DND-41 (cell line): Measurements from ENCODE around the gene LSM8.
A peak's percentile ranks its signal among the peaks of the same experiment; 100 is the strongest.

Experiments
- ATAC-seq: fragments of 200-7000 bp; cut with Tn5 transposase; 3 replicates; pipeline ENCODE4 v1.9.1; 2021; ENCODE audit warnings: low read depth; ENCODE audit not compliant: insufficient read depth
- DNase-seq: peaks from one replicate; pipeline ENCODE4 v3.0.0-alpha.2; 2020
- H2AFZ ChIP-seq: 2 replicates; pipeline ENCODE4 v1.6.0; 2012; ENCODE audit warnings: low read depth, low read length
- H3K27ac ChIP-seq: 2 replicates; pipeline ENCODE4 v1.5.1; 2012; ENCODE audit warnings: low read length, inconsistent platforms
- H3K27me3 ChIP-seq: fragments of 200-600 bp; sonication (generic); 2 replicates; pipeline ENCODE4 v1.6.0; 2012; ENCODE audit warnings: low read length, mild to moderate bottlenecking, inconsistent platforms; ENCODE audit not compliant: insufficient read depth, poor library complexity
- H3K36me3 ChIP-seq: 2 replicates; pipeline ENCODE4 v1.5.1; 2012; ENCODE audit warnings: low read length, inconsistent platforms; ENCODE audit not compliant: insufficient read depth
- H3K4me1 ChIP-seq: 2 replicates; pipeline ENCODE4 v1.5.1; 2012; ENCODE audit warnings: mild to moderate bottlenecking, low read length; ENCODE audit not compliant: insufficient read depth
- H3K4me2 ChIP-seq: 2 replicates; pipeline ENCODE4 v1.6.0; 2012; ENCODE audit warnings: mild to moderate bottlenecking, moderate library complexity, low read length, inconsistent platforms; ENCODE audit not compliant: insufficient read depth
- H3K4me3 ChIP-seq, 2 experiments: fragments of 200-600 bp in 1 of 2; shearing (Covaris generic) in 1 of 2; 2 replicates each; pipeline ENCODE4 v1.5.1; 2012 to 2016; ENCODE audit warnings: inconsistent platforms in 2 of 2, low read length in 2 of 2, mild to moderate bottlenecking in 2 of 2, low read depth in 1 of 2, moderate library complexity in 1 of 2
- H3K79me2 ChIP-seq: 2 replicates; pipeline ENCODE4 v1.6.0; 2012; ENCODE audit warnings: low read length, inconsistent platforms; ENCODE audit not compliant: insufficient read depth
- H3K9ac ChIP-seq: 2 replicates; pipeline ENCODE4 v1.6.0; 2012; ENCODE audit warnings: low read depth, mild to moderate bottlenecking, inconsistent platforms, low read length, moderate library complexity
- H3K9me3 ChIP-seq: 2 replicates; pipeline ENCODE4 v1.5.1; 2012; ENCODE audit warnings: low read length, moderate library complexity, mild to moderate bottlenecking, inconsistent platforms; ENCODE audit not compliant: insufficient read depth, severe bottlenecking
- H4K20me1 ChIP-seq: 2 replicates; pipeline ENCODE4 v1.6.0; 2012; ENCODE audit warnings: low read length; ENCODE audit not compliant: insufficient read depth
- EZH2 ChIP-seq: IDR thresholded peaks from 3 replicates; pipeline ENCODE4 v1.6.1; 2012; ENCODE audit warnings: borderline replicate concordance, low read depth, mild to moderate bottlenecking, moderate library complexity, low read length, inconsistent platforms; ENCODE audit not compliant: severe bottlenecking
- TF ChIP-seq, protein P1 (sequence below): IDR thresholded peaks from 2 replicates; pipeline ENCODE4 v1.5.1; 2012; ENCODE audit warnings: borderline replicate concordance, low read length, moderate library complexity, mild to moderate bottlenecking; ENCODE audit not compliant: poor library complexity, severe bottlenecking; ENCODE audit errors: extremely low read depth

The LSM8 gene

GRCh38 chr7:118182593-118183427 is 1.2 kb upstream of the LSM8 start:
- Histone ChIP-seq H3K9me3 (no peaks in the 10 kb centered on the region), H3K4me2 (peak overlapping the region; percentile 73), H3K4me1 (peaks cover 43% of the 10 kb centered on the region), H2AFZ (peak overlapping the region; percentile 88), H3K27me3 (no peaks in the 10 kb centered on the region), H3K9ac (peak overlapping the region; percentile 87), H3K27ac (peak overlapping the region; percentile 98), H4K20me1 (peaks cover 22% of the 10 kb centered on the region; the same call in 1 of the 2 replicates), H3K36me3 (peaks cover 26% of the 10 kb centered on the region), H3K79me2 (peaks cover 53% of the 10 kb centered on the region), H3K4me3 (peak overlapping the region; percentile 52 to 73)
- ATAC-seq = no peak
- TF ChIP-seq, protein P1, sequence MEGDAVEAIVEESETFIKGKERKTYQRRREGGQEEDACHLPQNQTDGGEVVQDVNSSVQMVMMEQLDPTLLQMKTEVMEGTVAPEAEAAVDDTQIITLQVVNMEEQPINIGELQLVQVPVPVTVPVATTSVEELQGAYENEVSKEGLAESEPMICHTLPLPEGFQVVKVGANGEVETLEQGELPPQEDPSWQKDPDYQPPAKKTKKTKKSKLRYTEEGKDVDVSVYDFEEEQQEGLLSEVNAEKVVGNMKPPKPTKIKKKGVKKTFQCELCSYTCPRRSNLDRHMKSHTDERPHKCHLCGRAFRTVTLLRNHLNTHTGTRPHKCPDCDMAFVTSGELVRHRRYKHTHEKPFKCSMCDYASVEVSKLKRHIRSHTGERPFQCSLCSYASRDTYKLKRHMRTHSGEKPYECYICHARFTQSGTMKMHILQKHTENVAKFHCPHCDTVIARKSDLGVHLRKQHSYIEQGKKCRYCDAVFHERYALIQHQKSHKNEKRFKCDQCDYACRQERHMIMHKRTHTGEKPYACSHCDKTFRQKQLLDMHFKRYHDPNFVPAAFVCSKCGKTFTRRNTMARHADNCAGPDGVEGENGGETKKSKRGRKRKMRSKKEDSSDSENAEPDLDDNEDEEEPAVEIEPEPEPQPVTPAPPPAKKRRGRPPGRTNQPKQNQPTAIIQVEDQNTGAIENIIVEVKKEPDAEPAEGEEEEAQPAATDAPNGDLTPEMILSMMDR = no peak
- no peak for TF ChIP-seq EZH2
- no peak for DNase-seq

GRCh38 chr7:118183428-118183785 is 557 bp upstream of the LSM8 start:
- Histone ChIP-seq H3K4me1 (peaks cover 44% of the 10 kb centered on the region), H3K9ac (peak overlapping the region; percentile 87), H2AFZ (peak overlapping the region; percentile 88), H3K36me3 (peaks cover 32% of the 10 kb centered on the region), H3K27me3 (no peaks in the 10 kb centered on the region), H3K4me3 (peak overlapping the region; percentile 52 to 73), H3K4me2 (peak overlapping the region; percentile 73), H3K27ac (peak overlapping the region; percentile 98), H3K79me2 (peaks cover 59% of the 10 kb centered on the region), H4K20me1 (peaks cover 25% of the 10 kb centered on the region; the same call in 1 of the 2 replicates), H3K9me3 (no peaks in the 10 kb centered on the region)
- DNase-seq (peak; percentile 21), ATAC-seq (peak; percentile 5)
- no peak for TF ChIP-seq EZH2
- TF ChIP-seq, protein P1 = no peak

DNA sequence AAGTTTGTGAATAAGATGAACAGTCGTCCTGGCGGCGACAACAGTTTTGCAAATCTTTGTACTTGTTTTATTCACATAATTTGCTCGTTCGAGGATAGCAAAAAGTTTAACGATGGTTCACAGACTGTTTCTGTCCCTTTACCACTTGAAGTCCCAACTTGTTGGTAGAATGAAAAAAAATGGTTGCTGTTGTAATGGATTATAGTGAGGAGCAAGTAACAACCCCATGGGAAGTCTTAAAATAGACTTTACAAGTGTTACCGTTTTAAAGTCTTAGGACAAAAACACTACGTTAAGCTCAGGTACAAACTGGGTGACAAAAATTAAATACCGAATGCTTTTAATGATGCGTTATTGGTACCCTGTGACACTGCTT is 589 bp downstream of the LSM8 start:
- H3K27me3 ChIP-seq = no peaks in the 10 kb centered on the region
- H3K9ac ChIP-seq = peak overlapping the region; percentile 87
- peak overlapping the region; percentile 52 to 73 for H3K4me3 ChIP-seq
- DNase-seq = no peak
- peak overlapping the region; percentile 76 for H3K4me2 ChIP-seq
- H3K4me1 ChIP-seq = peaks cover 44% of the 10 kb centered on the region
- ATAC-seq = no peak
- peaks cover 71% of the 10 kb centered on the region for H3K79me2 ChIP-seq
- H3K9me3 ChIP-seq = no peaks in the 10 kb centered on the region
- H4K20me1 ChIP-seq = peaks cover 25% of the 10 kb centered on the region; the same call in 1 of the 2 replicates
- H3K36me3 ChIP-seq = peaks cover 44% of the 10 kb centered on the region
- peak overlapping the region; percentile 88 for H2AFZ ChIP-seq
- H3K27ac ChIP-seq = peak overlapping the region; percentile 98
- TF ChIP-seq, protein P1 = no peak
- no peak for TF ChIP-seq EZH2
